CD14-positive monocyte (primary cell): ENCODE measurements around the gene CD69. TPM values are rescaled to one million over a fixed set of nuclear protein-coding genes. Genes with fewer than 3 reads are reported as not detected.
"Not testable (repeated sequence)": the region's sequence is repeated elsewhere in the genome, so short reads cannot be mapped to it uniquely, and the experiment has no call there.

ENCODE experiments used
- DNase-seq, 3 donors: peaks; one replicate each; pipeline ENCODE4 v3.0.0-alpha.2; 2011 to 2022
- H2AFZ ChIP-seq: 2 replicates; pipeline ENCODE4 v1.6.0; 2012; ENCODE audit warnings: mild to moderate bottlenecking, low read depth, low read length, inconsistent platforms; ENCODE audit not compliant: insufficient read depth, poor library complexity, severe bottlenecking
- H3K27ac ChIP-seq, 2 donors: 1 replicate in 1 of 2; 2 replicates in 1 of 2; pipeline ENCODE4 v1.5.1; 2012 to 2013; ENCODE audit warnings: low read length in 2 of 2, control low read depth in 1 of 2, inconsistent platforms in 1 of 2, low read depth in 1 of 2, mild to moderate bottlenecking in 1 of 2
- H3K27me3 ChIP-seq, 2 donors: one replicate each; pipeline versions ENCODE4 v1.6.0 to v1.6.1; 2011 to 2013; ENCODE audit warnings: low read length in 2 of 2; ENCODE audit not compliant: control insufficient read depth in 2 of 2, insufficient read depth in 2 of 2
- H3K36me3 ChIP-seq, 2 donors: replicated peaks in 1 of 2; 1 replicate in 1 of 2; 2 replicates in 1 of 2; pipeline versions ENCODE4 v1.5.1 to v1.6.1; 2012 to 2013; ENCODE audit warnings: low read length in 2 of 2, control low read depth in 1 of 2, inconsistent platforms in 1 of 2, mild to moderate bottlenecking in 1 of 2; ENCODE audit not compliant: insufficient read depth in 2 of 2, control insufficient read depth in 1 of 2
- H3K4me1 ChIP-seq, 2 donors: 1 replicate in 1 of 2; 2 replicates in 1 of 2; pipeline versions ENCODE4 v1.5.1 to v1.6.1; 2012 to 2013; ENCODE audit warnings: low read length in 2 of 2, control low read depth in 1 of 2, inconsistent platforms in 1 of 2, mild to moderate bottlenecking in 1 of 2, moderate library complexity in 1 of 2; ENCODE audit not compliant: insufficient read depth in 2 of 2, control insufficient read depth in 1 of 2
- H3K4me2 ChIP-seq: replicated peaks from 2 replicates; pipeline ENCODE3; 2012; ENCODE audit warnings: low read length, moderate library complexity, mild to moderate bottlenecking; ENCODE audit not compliant: poor library complexity, severe bottlenecking; ENCODE audit errors: extremely low read depth
- H3K4me3 ChIP-seq, 3 experiments: fragments of 200-600 bp in 1 of 3; sonication (generic) in 1 of 3; replicated peaks in 1 of 3; 1 replicate in 2 of 3; 2 replicates in 1 of 3; pipeline ENCODE4 v1.5.1; 2011 to 2013; ENCODE audit warnings: low read length in 3 of 3, mild to moderate bottlenecking in 3 of 3, control low read depth in 2 of 3, low read depth in 2 of 3, inconsistent platforms in 1 of 3, moderate library complexity in 1 of 3
- H3K79me2 ChIP-seq: 2 replicates; pipeline ENCODE4 v1.6.0; 2012; ENCODE audit warnings: mild to moderate bottlenecking, control low read depth, inconsistent platforms, low read length, moderate library complexity; ENCODE audit not compliant: insufficient read depth
- H3K9ac ChIP-seq: 2 replicates; pipeline ENCODE4 v1.6.0; 2017; ENCODE audit warnings: low read length, mild to moderate bottlenecking; ENCODE audit not compliant: insufficient read depth, poor library complexity, severe bottlenecking
- H3K9me3 ChIP-seq, 2 donors: replicated peaks in 1 of 2; 1 replicate in 1 of 2; 2 replicates in 1 of 2; pipeline versions ENCODE4 v1.5.1 to v1.6.1; 2012 to 2013; ENCODE audit warnings: low read length in 2 of 2, control low read depth in 1 of 2; ENCODE audit not compliant: control insufficient read depth in 1 of 2, insufficient read depth in 1 of 2
- H4K20me1 ChIP-seq: 2 replicates; pipeline ENCODE4 v1.6.0; 2012; ENCODE audit warnings: mild to moderate bottlenecking, low read length, control low read depth, moderate library complexity; ENCODE audit not compliant: insufficient read depth
- H3K27ac Mint-ChIP-seq, 7 donors: one replicate each; pipeline ENCODE4 v1.8.0; 2020; ENCODE audit warnings: mild to moderate bottlenecking in 7 of 7, mixed read lengths in 7 of 7, moderate library complexity in 6 of 7, inconsistent platforms in 2 of 7
- H3K27me3 Mint-ChIP-seq, 3 donors: one replicate each; pipeline ENCODE4 v1.8.0; 2021 to 2022; ENCODE audit warnings: low read depth in 3 of 3, mild to moderate bottlenecking in 3 of 3, mixed read lengths in 3 of 3, moderate library complexity in 3 of 3, inconsistent platforms in 1 of 3
- H3K36me3 Mint-ChIP-seq, 2 donors: one replicate each; pipeline ENCODE4 v1.8.0; 2020; ENCODE audit warnings: mixed read lengths in 2 of 2, inconsistent platforms in 1 of 2, mild to moderate bottlenecking in 1 of 2
- H3K4me1 Mint-ChIP-seq: one replicate; pipeline ENCODE4 v1.8.0; 2020; ENCODE audit warnings: mild to moderate bottlenecking, mixed read lengths
- H3K4me3 Mint-ChIP-seq, 2 donors: one replicate each; pipeline ENCODE4 v1.8.0; 2020; ENCODE audit warnings: mild to moderate bottlenecking in 2 of 2, mixed read lengths in 2 of 2, moderate library complexity in 1 of 2
- H3K9me3 Mint-ChIP-seq, 7 donors: one replicate each; pipeline ENCODE4 v1.8.0; 2020 to 2022; ENCODE audit warnings: mixed read lengths in 7 of 7, mild to moderate bottlenecking in 6 of 7, moderate library complexity in 6 of 7, inconsistent platforms in 2 of 7
- WGBS: methylation state at CpG from one replicate; pipeline ENCODE4 v1.1.5; 2013; ENCODE audit warnings: missing lambda C conversion rate; ENCODE audit not compliant: insufficient coverage; 5-methylcytosine and 5-hydroxymethylcytosine counted together
- intact Hi-C, 2 donors: fragments of 100-400 bp; cut with micrococcal nuclease; formaldehyde crosslinking; loops; one replicate each; pipeline versions ENCODE4 v1.15.0 to v1.15.1; 2023
- polyA plus RNA-seq, 3 donors: library from polyadenylated mRNA; depleted of rRNA in 1 of 3; unstranded in 2 of 3; stranded (reverse) in 1 of 3; fragments of 300-500 nt in 2 of 3; fragments of >200 nt in 1 of 3; fragmentation: Illumina TruSeq in 2 of 3; gene quantifications; 1 replicate in 2 of 3; 2 replicates in 1 of 3; pipeline ENCODE4 v1.2.3, GENCODE V29; 2012 to 2021
- TF ChIP-seq, protein P1 (sequence below): fragments of 200-600 bp; IDR thresholded peaks from one replicate; pipeline ENCODE4 v1.8.0; 2022; ENCODE audit warnings: antibody characterized with exemption, mild to moderate bottlenecking

CD69 gene
- polyA plus RNA-seq, 3 donors = 5.8 to 12.4 (median 6.0) TPM

DNA sequence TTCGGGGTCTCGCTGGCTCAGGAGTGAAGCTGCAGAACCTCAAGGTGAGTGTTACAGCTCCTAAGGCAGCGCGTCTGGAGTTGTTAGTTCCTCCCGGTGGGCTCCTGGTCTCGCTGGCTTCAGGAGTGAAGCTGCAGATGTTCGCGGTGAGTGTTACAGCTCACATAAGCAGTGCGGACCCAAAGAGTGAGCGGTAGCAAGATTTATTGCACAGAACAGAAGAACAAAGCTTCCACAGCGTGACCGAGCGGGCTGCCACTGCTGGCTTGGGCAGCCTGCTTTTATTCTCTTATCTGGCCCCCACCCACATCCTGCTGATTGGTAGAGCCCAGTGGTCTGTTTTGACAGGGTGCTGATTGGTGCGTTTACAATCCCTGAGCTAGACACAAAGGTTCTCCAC, 21.8 kb downstream of the CD69 start:
- H4K20me1 ChIP-seq, H3K36me3 ChIP-seq, H3K27me3 Mint-ChIP-seq, DNase-seq, H3K9me3 Mint-ChIP-seq, H3K79me2 ChIP-seq, H3K9ac ChIP-seq, H3K27me3 ChIP-seq, H3K36me3 Mint-ChIP-seq, H3K4me3 ChIP-seq, intact Hi-C loops, H3K4me2 ChIP-seq, H3K9me3 ChIP-seq, H2AFZ ChIP-seq: not testable (repeated sequence)
- Mint-ChIP-seq H3K4me1 (peaks cover 65% of the 10 kb centered on the region), H3K27ac (peak overlapping the region; percentile 72 to 92 (median 78)), H3K4me3 (peak overlapping the region; percentile 37 to 55)
- peaks cover 56 to 71% of the 10 kb centered on the region in 2 donors for H3K4me1 ChIP-seq
- WGBS = 88% methylated on average over 9 of the region's 14 CpGs
- peak overlapping the region in 1 of 2 donors; percentile 86 for H3K27ac ChIP-seq

DNA sequence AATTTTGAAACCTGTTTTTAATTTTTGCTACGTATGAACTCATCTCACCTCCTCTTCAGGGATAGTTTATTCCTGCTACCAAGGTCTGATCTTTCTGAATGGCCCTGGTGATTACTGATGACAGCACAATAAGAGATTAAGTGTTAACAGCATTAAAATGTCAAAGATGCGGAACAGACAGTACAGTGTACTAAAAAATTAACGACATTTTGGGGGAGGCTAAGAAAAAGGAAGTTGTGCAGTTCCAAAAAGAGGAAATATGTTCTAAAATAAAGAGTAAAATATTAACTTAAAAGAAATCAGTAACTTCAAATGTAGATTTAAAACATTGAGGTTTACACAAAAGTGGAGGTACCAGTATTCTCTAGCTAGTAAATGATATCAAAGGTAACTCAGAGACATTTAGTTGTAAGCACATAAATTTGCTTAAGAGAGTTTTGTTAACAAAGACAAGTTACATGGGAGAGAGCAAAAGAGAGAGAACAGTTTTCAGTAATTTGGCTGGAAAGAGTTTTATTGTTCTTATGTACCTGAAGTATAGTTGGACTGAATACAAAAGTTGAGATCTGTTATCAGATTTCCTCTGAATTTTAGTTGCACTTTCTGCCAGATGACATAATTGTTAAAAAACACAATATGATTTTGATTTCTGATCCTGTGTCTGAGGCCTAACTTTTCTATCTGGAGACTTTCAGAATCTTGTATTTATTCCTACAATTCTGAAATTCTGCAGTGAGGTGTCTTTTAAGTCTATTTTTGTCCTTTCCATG, 23.6 kb downstream of the CD69 start:
- Mint-ChIP-seq H3K27ac (peak overlapping the region; percentile 88 to 95 (median 93)), H3K27me3 (no peaks in the 10 kb centered on the region), H3K36me3 (peaks cover 0 to 3% of the 10 kb centered on the region in 2 donors), H3K4me1 (peaks cover 70% of the 10 kb centered on the region), H3K9me3 (peaks cover 0 to 2% (median 0%) of the 10 kb centered on the region in 7 donors), H3K4me3 (peak overlapping the region in 1 of 2 donors; percentile 75)
- no peaks in the 10 kb centered on the region for H3K36me3 ChIP-seq
- H3K9ac ChIP-seq = peak overlapping the region; percentile 7
- no peaks in the 10 kb centered on the region for H4K20me1 ChIP-seq
- H3K4me1 ChIP-seq = peaks cover 64 to 79% of the 10 kb centered on the region in 2 donors
- WGBS = no CpG with 5 or more reads among the region's 3 CpGs
- H3K27ac ChIP-seq = peak overlapping the region in 1 of 2 donors; percentile 86
- peak overlapping the region; percentile 69 for H3K4me2 ChIP-seq
- H3K4me3 ChIP-seq = peak overlapping the region in 1 of 3 experiments; percentile 49
- peak; percentile 51 to 72 (median 55) for DNase-seq
- H3K27me3 ChIP-seq = no peaks in the 10 kb centered on the region
- H3K79me2 ChIP-seq = peaks cover 6% of the 10 kb centered on the region
- TF ChIP-seq, protein P1, sequence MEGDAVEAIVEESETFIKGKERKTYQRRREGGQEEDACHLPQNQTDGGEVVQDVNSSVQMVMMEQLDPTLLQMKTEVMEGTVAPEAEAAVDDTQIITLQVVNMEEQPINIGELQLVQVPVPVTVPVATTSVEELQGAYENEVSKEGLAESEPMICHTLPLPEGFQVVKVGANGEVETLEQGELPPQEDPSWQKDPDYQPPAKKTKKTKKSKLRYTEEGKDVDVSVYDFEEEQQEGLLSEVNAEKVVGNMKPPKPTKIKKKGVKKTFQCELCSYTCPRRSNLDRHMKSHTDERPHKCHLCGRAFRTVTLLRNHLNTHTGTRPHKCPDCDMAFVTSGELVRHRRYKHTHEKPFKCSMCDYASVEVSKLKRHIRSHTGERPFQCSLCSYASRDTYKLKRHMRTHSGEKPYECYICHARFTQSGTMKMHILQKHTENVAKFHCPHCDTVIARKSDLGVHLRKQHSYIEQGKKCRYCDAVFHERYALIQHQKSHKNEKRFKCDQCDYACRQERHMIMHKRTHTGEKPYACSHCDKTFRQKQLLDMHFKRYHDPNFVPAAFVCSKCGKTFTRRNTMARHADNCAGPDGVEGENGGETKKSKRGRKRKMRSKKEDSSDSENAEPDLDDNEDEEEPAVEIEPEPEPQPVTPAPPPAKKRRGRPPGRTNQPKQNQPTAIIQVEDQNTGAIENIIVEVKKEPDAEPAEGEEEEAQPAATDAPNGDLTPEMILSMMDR = no peak
- intact Hi-C loops = no loop called here
- H2AFZ ChIP-seq = peak overlapping the region; percentile 4
- H3K9me3 ChIP-seq = no peaks in the 10 kb centered on the region
